Retina (tissue), 1 donor: ENCODE data around the gene IGFALS.

ENCODE experiments used
- DNase-seq: peaks from one replicate; pipeline ENCODE4 v3.0.0-alpha.2; 2016

IGFALS gene

DNA sequence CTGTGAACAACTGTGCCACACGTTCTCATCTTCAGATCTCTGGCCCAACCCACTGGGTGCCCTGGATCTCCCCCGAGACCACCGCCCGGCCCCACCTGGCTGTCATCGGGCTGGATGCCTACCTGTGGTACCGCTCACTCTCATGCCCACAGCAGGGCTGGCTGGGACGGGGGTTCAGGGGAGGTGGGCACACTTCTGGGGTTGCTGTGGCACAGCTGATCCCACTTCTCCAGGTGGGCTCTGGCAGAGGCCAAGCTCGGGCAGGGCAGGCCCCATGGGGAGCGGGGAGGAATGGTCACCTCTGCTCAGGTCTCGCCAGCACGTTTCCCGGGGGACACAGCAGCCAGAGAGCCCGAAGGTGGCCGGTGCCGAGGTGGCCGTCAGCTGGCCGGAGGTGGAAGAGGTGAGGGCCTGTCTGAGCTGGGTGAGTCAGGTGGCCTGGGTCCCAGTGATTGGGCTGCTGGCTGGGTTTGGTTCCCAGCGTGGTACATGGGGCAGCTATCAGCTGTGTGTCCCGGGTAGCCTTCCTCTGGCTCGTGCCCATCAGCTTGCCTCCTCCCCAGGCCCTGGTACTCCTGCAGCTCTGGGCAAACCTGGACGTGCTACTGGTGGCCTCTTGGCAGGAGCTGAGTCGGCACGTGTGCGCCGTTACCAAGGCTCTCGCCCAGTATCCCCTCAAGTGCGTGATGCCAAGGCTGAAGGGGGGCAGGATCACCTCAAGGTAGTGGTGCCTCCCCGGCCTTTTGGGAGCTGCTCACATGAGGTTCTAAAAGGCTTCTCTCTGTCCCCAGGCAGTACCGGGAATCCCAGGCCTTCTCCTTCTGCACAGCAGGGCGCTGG, 18.3 kb downstream of the IGFALS start:
- DNase-seq = no peak

GRCh38 chr16:1774448-1774780, 19.1 kb downstream of the IGFALS start:
- DNase-seq = no peak

DNA sequence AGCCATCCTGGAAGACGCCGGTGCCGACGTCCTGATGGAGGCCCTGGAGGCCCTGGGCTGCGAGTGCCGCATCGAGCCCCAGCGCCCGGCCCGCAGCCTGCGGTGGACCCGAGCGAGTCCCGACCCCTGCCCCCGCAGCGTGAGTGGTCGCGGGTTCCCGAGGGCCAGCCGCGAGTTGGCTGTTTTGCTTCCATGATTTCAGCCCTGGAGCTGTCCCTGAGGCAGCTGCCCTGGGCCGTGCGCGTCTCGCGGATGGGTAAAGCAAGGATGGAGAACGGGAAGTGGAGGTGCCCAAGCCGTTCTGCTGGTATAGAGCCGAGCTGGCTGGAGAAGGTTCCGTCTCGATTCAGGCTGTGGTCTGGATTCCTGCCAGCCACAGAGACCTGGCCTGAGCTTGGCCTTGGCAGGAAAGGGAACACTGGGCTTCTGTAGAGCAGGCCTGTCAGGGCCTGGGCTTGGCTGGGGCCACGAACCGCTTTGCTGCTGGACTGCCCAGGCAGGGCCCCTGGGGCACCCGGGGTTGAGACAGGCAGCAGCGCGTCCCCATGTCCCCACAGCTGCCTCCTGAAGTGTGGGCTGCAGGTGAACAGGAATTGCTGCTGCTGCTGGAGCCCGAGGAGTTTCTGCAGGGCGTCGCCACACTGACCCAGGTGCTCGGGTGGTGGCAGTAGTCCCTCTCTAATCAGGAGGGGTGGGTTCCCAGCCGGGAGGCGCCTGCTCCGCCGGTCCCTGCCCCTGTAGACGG, 19.6 kb downstream of the IGFALS start:
- DNase-seq = no peak

DNA sequence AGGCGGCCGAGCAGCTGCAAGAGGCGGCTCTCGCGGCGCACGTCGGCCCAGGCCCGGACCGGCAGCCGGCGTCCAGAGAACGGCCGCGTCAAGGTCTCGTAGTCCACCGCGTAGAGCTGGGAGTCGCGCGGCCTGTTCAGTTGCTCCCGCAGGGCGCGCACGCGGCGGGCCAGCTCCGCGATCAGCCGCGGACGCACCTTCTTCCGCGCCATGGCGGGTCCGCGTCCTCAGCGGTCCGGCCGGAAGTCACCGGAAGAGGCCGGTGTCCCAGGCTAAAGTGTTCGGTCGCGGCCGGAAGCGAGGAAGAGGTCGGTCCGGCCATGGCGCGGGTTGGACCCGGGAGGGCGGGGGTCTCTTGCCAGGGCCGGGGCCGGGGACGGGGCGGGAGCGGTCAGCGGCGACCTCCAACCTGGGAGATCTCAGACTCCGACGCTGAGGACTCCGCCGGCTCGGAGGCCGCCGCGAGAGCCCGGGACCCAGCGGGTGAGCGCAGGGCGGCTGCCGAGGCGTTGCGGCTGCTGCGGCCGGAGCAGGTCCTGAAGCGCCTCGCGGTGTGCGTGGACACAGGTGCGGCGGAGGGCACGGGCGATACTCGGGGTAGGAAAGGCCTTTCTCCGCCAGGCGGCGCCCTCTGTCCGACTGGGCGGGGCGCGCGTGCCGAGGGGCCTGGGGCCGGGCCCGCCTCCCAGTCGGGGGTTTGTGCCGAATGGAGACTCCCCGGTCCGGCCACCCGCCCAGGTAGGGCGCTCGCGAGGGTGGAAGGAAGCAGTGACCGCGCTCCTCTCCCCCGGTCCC, 20.4 kb downstream of the IGFALS start, which contains the start of gene MRPS34:
Gene MRPS34, minus strand, starts transcription at position 227 of the 795 bp plus-strand sequence. Its CDS starts 15 bp downstream, at position 212.
- DNase-seq = peak; percentile 94

DNA sequence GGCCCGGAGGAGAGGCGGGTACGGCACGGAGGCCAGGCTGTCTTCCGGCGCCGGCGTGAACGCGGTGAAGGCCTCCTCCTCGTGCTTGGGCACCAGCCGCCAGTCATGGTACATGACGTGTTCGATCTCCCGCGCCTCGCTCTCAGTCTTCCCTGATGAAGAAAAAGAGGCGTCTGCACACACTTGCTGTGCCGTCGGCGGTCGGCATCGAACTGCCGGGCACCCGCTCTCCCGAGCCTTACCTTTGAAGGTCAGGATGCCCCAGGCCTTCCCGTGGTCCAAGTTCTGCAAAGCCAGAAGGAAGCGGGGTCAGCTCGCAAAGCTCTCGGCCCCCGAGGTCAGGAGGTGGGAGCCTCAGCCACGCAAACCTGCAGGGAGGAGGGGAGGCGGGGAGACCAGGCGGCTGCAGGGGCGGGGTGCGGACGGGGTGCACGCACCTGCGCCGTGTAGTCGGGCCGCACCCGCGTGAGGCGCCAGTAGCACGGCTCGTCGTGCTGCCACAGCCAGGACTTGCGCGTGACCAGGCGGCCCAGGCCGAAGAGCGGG, 21.1 kb downstream of the IGFALS start, which contains the start of gene EME2:
Gene EME2, plus strand, starts transcription at position 449 of the 546 bp plus-strand sequence. CDS start 418 bp downstream, outside the sequence.
- no peak for DNase-seq

DNA sequence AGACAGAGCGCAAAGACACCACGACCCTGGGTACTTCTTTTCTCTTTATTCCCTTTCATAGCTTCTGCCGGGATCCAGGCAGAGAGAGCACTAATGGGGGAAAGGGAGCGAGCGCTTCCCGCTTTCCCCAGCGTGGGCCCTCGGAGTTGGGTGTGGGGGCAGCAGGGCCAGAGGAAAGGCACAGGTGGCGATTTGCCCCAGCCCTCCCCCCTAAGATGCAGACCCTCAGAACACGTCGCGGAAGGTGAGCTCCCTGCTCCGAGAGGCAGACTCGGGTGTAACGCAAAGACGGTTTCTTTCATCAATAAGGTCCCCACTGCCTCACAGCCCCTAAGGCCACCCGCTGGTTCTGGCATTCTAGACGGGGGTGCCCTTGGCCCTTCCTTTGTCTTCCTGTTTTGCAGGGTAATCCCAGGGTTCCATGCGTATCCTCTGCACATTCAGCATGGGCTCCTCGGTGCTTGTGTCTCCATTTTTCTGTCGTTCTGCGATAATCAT, 21.6 kb downstream of the IGFALS start:
- no peak for DNase-seq

- peak; percentile 56 for DNase-seq
Observed at GRCh38 chr16:1771188-1771863, 22.2 kb downstream of the IGFALS start, which contains the start of gene NME3. Gene NME3, minus strand, starts transcription at chr16:1771543. Its CDS starts 9 bp downstream, at chr16:1771534.

DNA sequence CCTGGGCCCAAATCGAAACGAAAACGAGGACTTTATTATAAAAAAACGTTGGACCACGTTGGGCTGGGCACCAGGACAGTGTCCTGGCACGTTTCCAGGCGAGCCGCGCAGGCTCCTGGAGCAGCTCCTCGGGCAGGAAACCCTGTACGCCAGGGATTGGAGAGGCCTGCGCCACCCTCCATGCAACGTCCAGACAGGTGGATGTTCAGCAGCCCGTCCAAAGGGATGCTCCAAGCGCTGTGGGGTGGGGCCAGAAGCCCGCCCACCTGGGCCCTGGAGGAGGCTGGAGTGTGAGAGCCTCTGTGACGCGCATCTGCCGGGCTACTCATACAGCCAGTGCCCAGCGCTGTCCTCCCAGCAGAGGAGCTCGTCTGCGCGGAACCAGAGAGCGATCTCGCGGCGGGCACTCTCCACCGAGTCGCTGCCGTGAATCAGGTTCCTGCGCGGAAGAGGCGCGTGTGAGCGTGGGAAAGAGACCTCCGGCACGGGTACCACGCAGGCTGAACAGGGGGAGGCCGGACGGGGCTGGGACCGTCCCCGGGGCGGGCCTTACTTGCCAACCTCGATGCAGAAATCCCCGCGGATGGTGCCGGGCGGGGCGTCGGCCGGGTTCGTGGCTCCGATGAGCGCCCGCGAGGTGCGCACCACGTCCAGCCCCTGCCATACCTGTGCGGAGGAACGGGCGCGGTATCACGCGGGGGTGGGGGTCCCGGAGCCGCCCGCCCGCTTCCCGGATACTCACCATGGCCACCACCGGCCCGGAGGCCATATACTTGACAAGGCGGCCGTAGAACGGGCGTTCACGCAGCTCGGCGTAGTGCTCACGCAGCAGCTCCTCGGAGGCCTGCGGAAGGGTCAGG, 22.9 kb downstream of the IGFALS start:
- peak; percentile 61 for DNase-seq

DNA sequence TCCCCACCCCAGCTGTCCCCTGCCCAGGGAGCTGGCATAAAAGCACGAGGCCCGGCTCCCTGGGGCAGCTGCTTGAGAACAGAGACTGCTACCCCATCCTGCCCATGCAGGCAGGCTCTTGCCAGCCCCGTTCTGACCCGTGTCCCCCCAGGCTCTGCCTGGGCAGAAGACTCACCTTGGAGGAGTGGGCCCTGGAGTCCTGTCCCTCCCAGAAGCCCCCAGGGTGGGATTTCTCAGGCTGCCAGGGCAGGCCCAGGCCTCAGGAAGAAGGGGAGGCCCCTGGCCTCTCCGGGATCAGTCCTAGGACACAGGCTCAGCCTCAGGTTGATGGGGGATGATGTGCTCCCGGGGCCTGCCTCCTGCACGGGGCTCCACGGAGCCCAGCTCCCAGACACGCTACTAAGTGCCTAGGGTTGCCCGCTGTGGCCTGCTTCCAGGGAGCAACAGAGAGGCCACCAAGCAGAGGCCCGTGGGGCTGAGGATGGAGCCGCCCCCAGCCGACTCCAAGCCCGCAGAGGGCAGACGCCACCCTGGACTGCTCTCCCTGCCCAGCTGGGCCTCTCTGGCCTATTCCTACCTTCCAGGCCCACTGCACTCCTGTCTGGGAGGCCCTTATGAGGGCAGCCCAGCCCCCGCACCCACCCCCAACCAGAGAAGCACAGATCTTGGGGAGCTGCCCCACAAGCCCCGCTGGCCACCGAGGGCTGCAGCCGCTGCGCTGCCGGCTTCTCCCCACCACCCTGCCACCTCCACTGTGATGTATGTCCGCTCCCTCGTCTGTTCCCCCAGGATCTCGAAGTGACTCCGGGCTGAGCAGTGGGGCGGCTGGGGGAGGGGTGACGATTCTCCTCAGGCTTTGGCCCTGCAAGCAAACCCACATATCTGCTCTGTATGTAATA, 23.9 kb downstream of the IGFALS start:
- no peak for DNase-seq

DNA sequence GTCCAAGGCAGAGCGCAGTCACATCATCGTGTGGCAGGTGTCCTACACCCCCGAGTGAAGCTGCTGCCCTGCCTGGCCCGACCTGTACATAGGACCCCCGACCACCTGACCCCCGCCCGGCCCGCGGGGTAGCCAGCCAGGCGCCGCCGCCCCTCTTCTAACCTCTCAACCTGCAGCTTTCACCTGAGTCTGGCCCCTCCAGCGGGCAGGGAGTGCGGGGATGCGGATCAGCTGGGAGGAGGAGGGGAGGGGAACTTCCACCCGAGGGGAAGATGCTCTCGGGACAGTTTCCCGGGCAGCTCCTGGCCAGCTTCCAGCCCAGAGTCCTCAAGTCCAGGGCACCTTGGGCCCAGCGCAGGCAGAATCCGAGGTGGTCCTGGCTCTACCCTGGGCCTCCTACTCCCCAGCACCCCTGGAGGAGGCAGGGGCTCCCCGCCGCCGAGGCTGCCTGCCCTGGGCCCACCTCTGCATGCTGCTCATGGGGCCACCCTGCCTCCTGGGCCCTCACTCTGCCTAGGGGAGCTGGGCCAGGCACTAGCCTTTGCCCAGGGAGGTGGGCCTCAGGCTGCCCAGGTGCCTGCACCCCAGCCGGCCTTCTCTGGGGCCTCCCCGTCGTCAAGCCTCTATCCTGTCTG, 24.6 kb downstream of the IGFALS start:
- no peak for DNase-seq

GRCh38 chr16:1768061-1768766, 25.3 kb downstream of the IGFALS start:
- DNase-seq = no peak

DNA sequence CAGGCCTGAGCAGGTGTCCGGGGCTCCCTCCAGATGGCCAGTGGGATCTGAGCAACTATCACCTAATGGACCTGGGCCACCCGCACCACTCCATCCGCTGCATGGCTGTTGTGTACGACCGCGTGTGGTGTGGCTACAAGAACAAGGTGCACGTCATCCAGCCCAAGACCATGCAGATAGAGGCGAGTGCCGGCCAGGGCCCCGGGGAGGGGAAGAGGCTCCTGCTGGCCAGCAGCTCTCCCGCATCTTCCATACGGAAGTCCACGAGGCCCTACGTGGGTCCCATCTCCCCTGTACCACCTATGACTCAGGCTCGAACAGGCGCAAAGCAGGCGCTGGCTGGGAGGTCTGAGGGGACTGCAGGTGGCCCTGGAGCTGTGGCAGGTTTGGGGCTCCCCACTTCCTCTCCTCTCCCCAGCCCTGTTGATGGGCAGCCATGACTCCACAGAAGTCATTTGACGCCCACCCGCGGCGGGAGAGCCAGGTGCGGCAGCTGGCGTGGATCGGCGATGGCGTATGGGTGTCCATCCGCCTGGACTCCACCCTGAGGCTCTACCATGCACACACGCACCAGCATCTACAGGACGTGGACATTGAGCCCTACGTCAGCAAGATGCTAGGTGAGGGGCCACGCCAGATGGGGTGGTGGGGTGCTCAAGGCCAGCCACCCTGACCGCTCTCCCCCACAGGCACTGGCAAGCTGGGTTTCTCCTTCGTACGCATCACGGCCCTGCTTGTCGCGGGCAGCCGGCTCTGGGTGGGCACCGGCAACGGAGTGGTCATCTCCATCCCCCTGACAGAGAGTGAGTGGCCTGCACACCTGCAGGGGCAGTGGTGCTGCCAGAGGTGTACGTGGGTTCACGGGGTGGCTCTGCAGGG, 26.1 kb downstream of the IGFALS start:
- DNase-seq = no peak

DNA sequence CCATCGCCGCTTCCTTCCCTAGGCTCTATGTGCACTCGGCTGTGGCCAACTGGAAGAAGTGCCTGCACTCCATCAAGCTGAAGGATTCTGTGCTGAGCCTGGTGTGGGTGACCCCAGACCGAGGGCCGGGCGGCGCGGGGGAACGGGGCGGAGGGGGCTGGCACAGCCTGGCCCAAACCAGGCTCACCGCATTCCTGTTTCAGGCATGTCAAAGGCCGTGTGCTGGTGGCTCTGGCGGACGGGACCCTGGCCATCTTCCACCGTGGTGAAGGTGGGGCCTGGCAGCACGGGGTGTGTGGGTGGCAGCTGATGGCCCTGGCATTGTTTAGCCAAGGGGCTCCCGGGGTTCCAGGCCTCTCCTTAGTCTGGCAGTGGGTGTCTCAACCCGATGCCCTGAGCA, 26.8 kb downstream of the IGFALS start:
- no peak for DNase-seq

GRCh38 chr16:1766231-1766630, 27.3 kb downstream of the IGFALS start:
- DNase-seq = no peak

- no peak for DNase-seq
Observed at GRCh38 chr16:1765826-1766225, 27.7 kb downstream of the IGFALS start.

- no peak for DNase-seq
Observed at GRCh38 chr16:1764971-1765370, 28.5 kb downstream of the IGFALS start.
